HG02623 (cell line): ENCODE data around the gene INSYN1.

Experiments
- ATAC-seq: cut with Tn5 transposase; IDR thresholded peaks from one replicate; pipeline ENCODE4 v1.9.1; 2021; ENCODE audit warnings: moderate library complexity; ENCODE audit not compliant: unreplicated experiment

Gene INSYN1

GRCh38 chr15:73694419-73694818 lies 58.7 kb downstream of the INSYN1 start:
- no peak for ATAC-seq

- no peak for ATAC-seq
Measured at GRCh38 chr15:73691396-73691795, 61.8 kb downstream of the INSYN1 start.

- no peak for ATAC-seq
Measured at GRCh38 chr15:73688455-73688854, 64.7 kb downstream of the INSYN1 start.

GRCh38 chr15:73687351-73687750 lies 65.8 kb downstream of the INSYN1 start:
- no peak for ATAC-seq

GRCh38 chr15:73686781-73687256 lies 66.3 kb downstream of the INSYN1 start:
- no peak for ATAC-seq

GRCh38 chr15:73685981-73686380 lies 67.2 kb downstream of the INSYN1 start:
- ATAC-seq: no peak
